ENCODE measurements around the gene ANO8.

Gene ANO8

DNA sequence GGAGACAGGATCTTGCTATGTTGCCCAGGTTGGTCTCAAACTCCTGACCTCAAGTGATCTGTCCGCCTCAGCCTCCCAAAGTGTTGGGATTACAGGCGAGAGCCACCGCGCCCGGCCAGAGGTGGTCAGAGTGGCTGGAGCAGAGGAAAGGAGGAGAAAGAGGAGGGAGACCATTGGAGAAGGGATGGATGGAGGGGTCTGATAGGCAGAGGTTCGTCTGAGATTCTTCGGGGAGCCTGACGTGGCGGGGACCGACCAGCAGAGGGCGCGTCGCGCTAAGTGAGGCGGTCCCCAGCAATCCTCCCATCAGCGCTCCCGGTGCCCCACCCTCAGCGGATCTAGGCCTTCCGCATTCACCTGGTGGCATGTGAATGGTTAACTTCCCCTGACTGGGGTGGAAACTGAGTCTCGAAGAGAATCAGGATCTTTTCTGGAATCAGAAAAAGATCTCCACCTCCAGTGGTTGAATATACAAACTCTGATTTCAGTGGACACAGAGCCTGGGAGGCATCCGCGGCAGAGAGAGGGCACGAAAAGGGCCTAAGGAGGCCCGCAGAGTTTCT, 11.5 kb upstream of the ANO8 start:
- DNase-seq (ENCODE audit: low read depth in 1 of 2, low spot score in 1 of 2), result peak; percentile 65 to 71

DNA sequence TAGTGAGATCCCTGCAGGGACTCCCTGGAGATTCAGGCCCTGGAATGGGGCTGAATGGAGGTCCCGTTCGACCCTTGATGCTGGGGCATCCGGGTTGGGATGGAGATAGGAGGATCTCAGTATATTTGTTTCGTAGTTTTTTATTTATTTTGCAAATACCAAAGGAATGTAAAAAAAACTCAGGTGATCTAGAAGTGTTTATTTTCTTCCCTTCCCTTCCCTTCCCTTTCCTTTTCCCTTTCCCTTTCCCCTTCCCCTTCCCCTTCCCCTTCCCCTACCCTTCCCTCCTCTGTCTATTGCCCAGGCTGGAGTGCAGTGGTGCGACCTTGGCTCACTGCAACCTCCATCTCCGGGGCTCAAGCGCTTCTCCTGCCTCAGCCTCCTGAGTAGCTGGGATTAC, 7.2 kb upstream of the ANO8 start:
- no peak for DNase-seq (ENCODE audit: low read depth in 1 of 2, low spot score in 1 of 2)

DNA sequence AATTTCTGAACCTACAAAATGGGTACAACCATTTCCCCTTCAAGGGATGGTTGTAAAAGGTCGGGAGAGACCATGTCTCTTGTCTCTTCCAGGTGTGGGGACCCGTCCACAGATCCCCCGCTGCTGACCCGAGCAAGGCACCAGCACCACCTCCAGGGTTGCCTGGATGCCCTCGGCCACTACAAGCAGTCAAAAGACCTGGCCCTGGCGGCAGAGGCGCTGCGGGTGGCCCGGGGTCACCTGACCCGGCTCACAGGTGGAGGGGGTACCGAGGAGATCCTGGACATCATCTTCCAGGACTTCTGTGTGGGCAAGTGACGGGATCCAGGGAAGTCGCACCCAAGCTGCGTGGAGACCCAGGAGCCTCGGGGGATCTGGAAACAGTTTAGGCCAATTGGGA, 6.7 kb upstream of the ANO8 start:
- no peak for DNase-seq (ENCODE audit: low read depth in 1 of 2, low spot score in 1 of 2)

DNA sequence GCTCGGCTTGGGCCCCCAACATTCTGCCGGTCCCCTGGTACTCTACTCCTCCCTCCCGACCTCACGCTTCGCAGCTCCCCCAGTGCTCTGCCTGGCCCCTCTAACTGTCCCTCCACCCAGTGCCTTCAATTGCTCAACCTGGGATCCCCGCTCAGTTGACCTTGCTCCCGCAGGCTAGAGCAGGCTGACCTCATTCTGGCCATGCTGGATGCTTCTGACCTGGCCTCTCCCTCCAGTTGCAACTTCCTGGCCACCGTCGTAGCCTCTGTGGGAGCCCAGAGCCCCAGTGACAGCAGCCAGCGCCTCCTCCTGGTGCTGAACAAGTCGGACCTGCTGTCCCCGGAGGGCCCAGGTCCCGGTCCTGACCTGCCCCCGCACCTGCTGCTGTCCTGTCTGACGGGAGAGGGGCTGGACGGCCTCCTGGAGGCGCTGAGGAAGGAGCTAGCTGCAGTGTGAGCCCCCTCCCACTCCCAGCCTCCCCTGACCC, 6.3 kb upstream of the ANO8 start:
- DNase-seq (ENCODE audit: low read depth in 1 of 2, low spot score in 1 of 2), result no peak

DNA sequence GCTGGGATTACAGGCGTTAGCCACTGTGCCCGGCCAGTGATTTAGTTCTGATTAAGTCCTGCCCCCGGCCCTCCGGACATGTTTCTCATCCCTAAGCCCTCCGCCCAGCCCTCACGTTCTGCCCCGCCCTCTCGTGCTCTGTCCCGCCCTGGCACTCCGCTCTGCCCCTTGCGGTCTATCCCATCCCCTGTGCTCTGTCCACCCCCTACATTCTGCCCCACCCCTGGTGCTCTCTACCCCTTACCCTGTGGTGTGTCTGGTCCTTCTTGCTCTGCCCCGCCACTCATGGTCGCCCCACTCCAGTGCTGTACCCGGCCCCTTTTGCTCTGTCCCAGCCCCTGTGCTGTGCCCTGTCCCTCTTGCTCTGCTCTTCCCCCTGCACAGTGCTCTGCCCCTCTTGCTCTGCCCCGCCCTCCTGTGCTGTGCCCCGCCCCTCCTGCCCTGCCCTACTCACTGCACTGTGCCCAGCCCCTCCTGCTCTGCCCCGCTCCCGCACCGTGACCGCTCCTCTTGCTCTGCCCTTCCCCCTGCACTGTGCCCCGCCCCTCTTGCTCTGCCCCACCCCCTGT, 5.7 kb upstream of the ANO8 start:
- no peak for DNase-seq (ENCODE audit: low read depth in 1 of 2, low spot score in 1 of 2)

DNA sequence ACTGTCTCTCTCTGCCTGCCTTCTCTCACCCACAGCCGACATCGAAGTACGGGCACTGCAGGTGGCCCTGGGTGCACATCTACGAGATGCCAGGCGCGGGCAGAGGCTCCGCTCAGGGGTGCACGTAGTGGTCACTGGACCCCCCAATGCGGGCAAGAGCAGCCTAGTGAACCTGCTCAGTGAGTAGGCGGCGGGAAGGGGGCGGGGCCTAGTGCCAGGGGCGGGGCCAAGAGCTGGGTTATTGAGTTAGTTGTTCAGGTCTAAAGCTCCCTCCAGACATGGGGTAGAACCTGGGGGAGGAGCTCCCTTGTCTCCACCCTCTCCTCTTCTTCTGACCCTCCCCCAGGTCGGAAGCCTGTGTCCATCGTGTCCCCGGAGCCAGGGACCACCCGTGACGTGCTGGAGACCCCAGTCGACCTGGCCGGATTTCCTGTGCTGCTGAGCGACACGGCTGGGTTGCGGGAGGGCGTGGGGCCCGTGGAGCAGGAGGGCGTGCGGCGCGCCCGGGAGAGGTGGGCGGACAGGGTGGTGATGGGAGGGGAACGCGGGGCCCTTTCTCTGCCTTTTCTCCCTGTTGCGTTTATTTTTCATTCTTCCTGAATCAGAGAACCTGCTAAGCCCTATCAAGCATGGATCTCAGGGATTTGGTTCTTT, 4.6 kb upstream of the ANO8 start:
- DNase-seq (ENCODE audit: low read depth in 1 of 2, low spot score in 1 of 2), result no peak

DNA sequence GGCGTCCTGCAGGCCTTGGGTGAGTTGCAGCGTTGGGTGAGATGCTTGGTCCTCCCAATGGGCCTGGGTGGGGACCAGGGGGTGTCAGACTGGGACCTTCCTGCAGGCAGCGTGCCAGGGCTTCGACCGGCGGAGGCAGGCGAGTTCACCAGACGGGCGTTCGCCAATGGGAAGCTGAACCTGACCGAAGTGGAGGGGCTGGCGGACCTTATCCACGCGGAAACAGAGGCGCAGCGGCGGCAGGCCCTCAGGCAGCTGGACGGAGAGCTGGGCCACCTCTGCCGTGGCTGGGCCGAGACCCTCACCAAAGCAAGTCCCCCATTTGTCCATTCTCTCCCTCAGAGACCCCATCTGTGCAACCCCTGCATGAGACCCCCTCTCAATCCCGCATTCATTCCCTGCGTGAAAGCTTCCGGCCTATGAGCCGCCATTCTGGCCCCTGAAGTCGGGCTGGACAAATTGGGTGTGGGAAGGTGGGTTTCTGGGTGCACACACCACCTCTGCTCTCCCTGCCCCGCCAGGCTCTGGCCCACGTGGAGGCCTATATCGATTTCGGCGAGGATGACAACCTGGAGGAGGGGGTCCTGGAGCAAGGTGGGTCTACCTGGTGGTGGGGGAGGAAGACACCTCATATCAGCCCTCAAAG, 3.9 kb upstream of the ANO8 start:
- no peak for DNase-seq (ENCODE audit: low read depth in 1 of 2, low spot score in 1 of 2)

DNA sequence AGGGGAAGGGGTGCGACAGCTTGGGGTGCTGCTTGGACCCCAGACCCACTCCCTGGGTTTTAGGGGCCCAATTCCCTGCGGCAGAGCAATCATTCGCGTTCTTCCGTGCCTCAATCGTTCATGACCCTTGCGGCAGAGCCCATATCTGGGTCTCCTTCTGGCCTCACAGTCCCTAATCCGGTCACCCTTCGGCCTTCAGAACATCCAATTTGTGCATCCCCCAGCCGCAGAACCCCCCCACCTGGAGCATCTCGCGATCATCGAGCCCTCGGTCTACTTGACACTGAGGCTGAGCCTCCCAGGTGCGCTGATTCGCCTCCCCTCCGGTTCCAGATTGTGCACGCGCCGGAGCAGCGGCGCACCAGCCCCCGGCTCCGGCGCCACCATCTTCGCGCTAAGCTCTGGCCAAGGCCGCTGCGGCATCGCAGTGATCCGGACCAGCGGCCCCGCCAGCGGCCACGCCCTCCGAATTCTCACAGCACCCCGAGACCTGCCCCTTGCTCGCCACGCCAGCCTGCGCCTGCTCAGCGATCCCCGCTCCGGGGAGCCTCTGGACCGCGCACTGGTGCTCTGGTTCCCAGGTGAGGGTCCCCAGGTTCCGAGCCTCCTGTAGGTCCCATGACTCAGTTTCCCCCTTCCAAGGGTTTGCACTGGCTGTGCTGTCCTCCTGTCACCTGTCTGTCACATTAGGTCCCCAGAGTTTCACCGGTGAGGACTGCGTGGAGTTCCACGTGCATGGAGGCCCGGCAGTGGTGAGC, 3.2 kb upstream of the ANO8 start:
- DNase-seq (ENCODE audit: low read depth in 1 of 2, low spot score in 1 of 2), result no peak

DNA sequence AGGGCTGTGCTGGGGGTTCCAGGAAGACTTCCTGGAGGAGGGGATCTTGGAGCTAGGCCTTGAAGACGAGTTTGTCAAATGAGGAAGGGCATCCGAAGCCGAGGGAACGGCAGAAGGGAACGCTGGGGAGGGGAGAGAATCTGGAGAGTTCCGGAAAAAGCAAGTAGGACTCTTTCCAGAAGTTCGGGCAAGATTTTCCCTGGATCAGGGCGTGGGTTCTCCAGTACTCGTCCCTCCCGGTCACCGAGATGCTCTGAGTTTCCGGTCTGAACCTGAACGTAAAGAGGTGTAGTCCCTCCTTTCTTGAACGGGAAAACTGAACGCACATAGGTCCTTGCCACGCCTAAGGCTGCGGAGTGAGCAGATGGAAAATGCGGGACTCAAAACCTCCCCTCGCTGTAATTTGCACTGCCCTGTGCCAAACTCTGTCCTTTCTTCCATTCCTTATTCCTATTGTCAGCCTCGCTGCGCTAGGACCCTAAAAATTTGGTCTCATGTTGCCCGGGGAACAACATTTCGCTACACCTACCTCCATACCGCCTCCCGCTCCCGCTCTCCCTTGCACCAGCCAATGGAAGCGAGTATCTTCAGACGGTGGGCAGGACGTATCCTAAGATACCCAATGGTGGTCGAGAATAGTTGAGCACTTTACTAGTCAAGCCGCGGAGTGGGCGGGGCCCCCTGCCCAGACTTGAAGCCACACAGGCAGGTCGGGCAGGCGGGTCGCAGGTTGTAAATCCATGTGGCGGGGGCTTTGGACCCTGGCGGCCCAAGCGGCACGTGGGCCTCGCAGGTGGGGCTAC, 2.4 kb upstream of the ANO8 start, which contains the start of gene GTPBP3:
TSS of gene GTPBP3 (plus strand) at position 682 of the 803 bp plus-strand sequence. CDS start at position 741, 59 bp downstream.
- peak; percentile 86 to 97 for DNase-seq (ENCODE audit: low read depth in 1 of 2, low spot score in 1 of 2)

DNA sequence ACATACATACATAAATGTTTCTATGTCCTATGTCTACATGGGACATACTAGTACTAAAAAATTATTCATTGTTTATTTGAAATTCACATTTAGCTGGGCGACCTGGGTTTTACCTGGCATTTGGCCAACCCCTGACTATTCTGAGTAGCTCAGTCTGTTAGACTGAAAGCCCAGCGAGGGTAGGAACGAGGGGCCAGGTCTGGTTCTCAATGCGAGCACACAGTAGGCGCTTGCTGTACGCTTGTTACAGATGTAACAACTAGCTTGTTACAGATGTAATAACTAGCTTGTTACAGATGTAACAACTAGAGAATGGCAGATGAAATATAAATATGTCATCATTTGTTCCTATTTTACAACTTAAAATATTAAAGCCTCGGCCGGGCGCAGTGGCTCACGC, 920 bp upstream of the ANO8 start:
- no peak for DNase-seq (ENCODE audit: low read depth in 1 of 2, low spot score in 1 of 2)

DNA sequence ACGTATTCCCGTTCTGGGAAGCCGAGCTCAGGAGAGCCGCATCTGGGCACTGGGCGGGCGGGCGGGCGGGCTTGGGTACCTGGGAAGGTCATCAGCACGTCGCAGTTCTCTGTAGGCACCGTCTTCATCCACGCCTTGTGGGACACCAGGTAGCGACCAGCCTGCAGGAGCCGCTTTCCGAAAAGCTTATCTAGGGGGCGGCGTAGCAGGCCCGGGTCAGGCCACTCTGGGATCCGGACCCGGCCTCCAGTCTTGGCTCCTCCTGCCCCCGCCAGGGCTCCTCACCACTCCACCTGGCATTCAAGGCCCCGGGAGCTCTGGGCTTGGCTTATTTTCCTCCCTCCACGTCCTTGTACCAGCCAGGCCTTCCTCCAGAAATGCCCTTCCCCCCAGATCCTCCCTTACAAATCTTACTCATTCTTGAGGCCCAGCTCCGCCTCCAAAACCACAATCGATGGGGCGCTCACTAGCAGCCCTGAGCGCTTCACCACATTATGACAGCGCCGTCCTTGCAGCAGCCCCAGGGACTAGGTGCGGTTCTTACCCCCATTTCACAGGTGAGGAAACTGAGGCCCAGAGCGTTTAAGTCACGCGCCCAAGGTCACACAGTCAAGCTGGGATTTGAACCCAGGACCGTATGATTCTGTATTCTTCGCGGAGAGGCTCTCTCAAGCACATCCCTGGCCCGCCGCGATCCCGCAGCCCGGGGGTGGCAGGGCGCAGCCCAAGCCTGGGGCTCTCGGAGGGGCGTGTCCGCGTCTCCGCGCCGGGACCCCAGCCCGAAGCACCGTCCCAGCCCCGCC, 843 bp downstream of the ANO8 start:
- peak; percentile 48 to 73 for DNase-seq (ENCODE audit: low read depth in 1 of 2, low spot score in 1 of 2)

DNA sequence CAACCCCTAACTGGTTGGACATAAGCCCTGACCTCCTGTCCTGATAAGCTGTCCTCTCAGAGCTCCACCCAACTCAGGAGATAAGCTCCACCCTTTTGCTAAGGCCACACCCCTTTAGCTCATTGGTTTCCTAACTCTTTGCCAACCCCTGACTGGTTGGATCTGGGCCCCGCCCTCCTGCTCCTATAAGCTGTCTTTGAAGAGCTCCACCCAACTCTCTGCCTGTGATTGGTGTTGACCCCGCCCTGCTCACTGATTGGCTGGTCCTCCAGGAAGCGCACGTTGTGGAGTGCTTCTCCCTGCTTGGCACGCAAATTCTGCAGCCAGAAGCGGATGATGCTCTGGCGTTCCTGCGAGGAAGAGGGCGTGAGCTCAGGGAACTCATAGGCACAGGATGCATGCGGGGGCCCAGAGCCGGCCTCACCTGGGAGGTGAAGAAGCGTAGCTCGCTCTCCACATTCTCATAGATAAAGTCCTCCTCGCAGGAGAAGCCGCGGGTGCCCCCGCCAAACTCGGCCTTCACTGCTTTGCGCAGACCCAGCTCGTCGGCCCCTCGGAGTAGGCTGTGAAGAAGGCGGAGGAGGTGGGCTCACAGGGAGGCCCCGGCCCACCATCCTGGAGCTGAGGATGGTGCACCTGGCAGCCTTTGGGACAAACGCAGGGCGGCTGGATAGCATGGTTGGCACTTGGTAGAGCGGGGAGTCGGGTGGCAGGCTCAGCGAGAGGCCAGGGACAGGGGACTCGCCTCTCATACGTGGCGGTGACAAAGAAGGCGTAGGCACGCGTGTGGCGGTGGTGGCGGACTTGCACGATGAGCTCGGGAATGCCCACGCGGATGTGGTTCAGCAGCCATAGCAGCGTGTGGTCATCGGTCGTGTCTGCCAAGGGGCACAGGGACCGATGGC, 1.7 kb downstream of the ANO8 start:
- DNase-seq (ENCODE audit: low read depth in 1 of 2, low spot score in 1 of 2), result no peak

DNA sequence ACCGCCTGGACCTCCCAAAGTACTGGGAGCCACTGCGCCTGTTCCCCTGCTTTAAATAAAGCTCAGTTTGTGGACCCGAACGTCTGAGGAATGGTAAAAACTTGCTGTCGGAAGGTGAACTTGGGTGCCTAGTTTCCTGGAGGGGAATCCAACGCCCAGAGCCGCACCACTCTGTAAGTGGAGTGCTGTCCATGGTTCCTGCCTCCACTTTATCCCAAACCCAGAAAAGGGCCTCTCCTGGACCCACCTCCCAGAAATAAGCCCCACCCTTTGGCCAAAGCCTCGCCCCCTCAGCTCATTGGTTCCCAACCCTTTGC, 2.3 kb downstream of the ANO8 start:
- no peak for DNase-seq (ENCODE audit: low read depth in 1 of 2, low spot score in 1 of 2)

DNA sequence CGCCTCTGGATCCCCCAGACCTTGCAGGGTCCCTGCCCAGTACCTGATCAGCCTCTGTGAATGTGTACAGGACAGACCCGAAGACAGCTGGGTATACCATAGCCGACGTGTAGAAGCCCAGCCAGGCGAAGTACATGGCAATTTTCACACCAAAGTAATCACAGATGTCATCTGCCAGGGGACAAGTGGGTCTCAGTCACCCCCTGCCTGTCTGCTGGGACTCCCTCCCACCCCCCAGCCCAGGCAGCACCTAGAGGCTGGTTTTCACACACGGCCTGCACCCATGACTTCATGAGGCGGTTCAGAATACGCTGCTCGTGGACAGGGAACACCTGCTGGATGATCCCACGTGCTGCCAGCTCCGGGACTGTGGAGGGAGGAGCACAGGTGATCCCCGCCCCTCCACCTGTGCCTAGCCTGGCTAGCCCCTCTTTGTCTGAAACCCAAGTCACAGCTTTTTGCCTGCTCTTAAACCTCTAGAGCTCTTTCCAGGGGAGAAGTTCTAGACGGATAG, 3.6 kb downstream of the ANO8 start:
- DNase-seq (ENCODE audit: low read depth in 1 of 2, low spot score in 1 of 2), result no peak

DNA sequence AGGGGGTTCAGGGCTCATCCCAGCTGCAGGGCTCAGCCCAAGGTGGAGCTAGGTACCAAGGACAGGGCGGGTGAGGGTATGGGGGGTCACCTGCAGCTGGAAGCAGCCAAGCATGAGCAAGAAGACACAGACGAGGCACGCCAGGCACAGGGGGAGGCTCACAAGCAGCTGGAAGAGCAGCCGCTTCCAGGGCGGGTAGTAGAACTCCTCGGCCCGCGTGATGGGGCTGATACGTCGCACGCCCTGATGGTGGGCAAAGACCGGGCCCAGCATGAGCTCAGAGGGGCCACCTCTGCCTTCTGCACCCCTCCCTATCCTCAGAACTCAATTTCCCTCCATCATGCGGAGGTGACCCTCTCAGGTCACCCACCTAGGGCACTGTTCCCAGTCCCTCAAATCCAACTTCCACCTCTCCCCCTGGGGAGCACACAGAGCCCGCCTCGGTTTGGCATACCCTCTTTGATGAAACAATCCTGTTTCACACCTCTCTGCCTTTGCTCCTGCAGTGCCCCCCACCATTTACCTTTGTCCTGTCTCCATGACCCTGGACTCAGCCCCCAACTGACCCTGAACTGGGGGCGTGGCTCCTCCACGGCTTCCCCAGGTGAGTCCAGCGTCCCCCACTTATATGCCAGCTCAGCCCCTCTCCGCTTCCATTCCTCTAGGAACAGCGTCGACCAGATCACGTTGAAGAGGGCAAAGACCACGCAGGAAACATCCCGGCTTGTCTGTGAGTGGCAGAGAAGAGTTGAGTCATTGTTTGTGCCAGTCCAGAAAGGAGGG, 4.2 kb downstream of the ANO8 start:
- DNase-seq (ENCODE audit: low read depth in 1 of 2, low spot score in 1 of 2), result no peak

DNA sequence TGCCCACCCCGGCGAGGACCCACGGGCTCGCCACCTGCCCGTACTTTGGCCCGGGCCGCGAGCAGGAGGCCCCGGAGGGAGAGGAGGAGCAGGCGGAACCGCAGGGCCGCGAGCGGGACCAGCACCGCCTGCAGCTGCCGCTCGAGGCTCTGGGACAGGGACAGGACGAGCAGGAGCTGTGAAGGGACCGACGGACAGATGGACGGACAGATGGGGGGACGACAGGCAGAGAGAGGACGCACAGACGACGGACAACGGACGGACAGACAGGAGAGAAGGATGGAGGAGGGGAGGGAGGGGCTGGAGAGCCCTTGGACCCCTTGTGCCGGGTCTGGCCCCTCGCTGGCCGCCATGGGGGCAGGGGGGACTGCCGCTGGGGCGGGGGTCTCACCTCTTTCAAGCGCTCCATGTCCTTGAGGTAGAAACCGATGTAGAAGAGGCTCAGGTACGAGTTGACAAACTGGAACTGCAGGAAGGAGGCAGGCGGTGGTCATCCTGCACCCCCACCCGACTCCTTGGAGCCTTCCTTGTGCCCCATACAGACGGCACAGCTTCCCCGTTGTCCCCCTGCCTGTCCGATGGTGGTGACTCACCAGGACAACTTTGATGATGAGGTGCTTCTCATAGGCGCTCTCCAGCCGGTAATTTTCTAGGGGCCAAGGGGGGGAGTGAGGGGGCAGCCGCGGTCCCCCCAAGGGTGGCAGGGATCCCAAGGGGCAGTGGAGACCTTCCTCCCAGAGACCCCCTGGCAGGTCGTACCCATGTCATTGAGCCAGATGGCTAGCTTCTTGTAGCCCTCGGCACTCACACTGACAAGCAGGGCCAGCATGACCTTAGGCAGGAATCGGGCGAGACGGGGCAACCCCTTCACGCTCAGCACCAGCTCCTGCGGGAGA, 5.0 kb downstream of the ANO8 start:
- no peak for DNase-seq (ENCODE audit: low read depth in 1 of 2, low spot score in 1 of 2)

Measured in activated CD4-positive, alpha-beta T cell treated with anti-CD3 and anti-CD28 coated beads, Interleukin-2, amount 50 U/mL, for 24 hours (primary cell).